Ishikawa (cell line): Measurements from ENCODE around the gene MPV17.

ENCODE experiments used
- CEBPB ChIP-seq: IDR thresholded peaks from 2 replicates; pipeline ENCODE4 v1.6.1; 2012
- CREB1 ChIP-seq: IDR thresholded peaks from 2 replicates; pipeline ENCODE4 v1.6.1; 2012; ENCODE audit warnings: low read depth
- EP300 ChIP-seq: IDR thresholded peaks from 2 replicates; pipeline ENCODE4 v1.6.1; 2012; ENCODE audit warnings: borderline replicate concordance
- FOXM1 ChIP-seq: IDR thresholded peaks from 2 replicates; pipeline ENCODE4 v1.6.1; 2012; ENCODE audit warnings: low read depth, borderline replicate concordance
- NFIC ChIP-seq: IDR thresholded peaks from 2 replicates; pipeline ENCODE4 v1.6.1; 2012
- TAF1 ChIP-seq: IDR thresholded peaks from 2 replicates; pipeline ENCODE4 v1.6.1; 2012; ENCODE audit warnings: low read depth, mild to moderate bottlenecking
- YY1 ChIP-seq: IDR thresholded peaks from 2 replicates; pipeline ENCODE4 v1.6.1; 2012; ENCODE audit warnings: low read depth

DNA sequence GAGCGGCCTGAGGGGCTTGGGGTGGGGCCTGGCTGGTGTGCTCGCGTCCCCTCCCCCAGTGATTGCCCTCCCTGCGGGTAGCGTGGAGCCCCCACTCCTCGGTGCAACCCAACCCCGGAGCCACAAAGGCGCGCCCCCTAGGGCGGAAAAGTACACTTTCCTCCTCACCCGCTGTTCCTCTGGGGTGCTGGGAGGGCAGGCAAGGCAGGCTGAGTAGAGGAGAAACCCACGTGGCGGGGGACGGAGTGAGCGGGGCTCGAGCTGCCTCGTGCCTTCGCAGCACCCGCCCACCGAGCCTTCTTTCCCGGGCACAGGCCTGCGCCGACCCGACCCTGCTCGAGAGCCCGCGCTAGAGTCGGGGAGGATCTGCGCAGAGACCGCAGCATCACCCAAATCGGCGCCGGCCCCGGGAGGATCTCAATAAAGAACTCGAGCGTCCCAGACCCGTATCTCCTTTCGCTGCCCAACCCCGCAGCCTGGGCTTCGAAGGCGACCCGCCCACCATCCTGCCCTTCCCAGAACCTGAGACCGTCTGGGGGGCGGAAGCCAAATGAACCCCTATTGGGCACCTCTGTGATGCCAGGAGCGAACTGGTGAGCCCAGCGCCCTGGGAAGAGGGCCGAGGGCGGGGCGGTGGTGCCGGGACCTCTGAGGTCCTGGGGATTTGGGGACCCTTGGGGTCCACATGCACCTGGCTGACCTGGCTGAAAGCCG, 16.2 kb downstream of the MPV17 start:
- TF ChIP-seq FOXM1 (no peak), CREB1 (no peak), CEBPB (no peak), YY1 (no peak), EP300 (no peak), NFIC (no peak), TAF1 (no peak)
